ENCODE data around the gene BFSP2. TPM values are rescaled to one million over a fixed set of nuclear protein-coding genes. Genes with fewer than 3 reads are reported as not detected.
"Not testable (repeated sequence)": the region's sequence is repeated elsewhere in the genome, so short reads cannot be mapped to it uniquely, and the experiment has no call there.

BFSP2 gene
- total RNA-seq, 4 donors from 2014 or later = not detected

- no peak for DNase-seq
- Histone ChIP-seq H3K27ac (no peak overlapping the region), H3K9me3 (no peaks in the 10 kb centered on the region), H3K4me3 (replicated peaks in 1 of 3) (no peak overlapping the region), H3K4me1 (no peaks in the 10 kb centered on the region), H3K27me3 (no peaks in the 10 kb centered on the region), H3K36me3 (no peaks in the 10 kb centered on the region)
- WGBS, 2 donors = 83 to 84% methylated on average over 6 of the region's 6 CpGs
- TF ChIP-seq CTCF (IDR thresholded peaks at IDR 0.05) = no peak
- intact Hi-C loops (cut with DNase I) = no loop called here
Observed at GRCh38 chr3:133514418-133514817, 114.6 kb downstream of the BFSP2 start.

DNA sequence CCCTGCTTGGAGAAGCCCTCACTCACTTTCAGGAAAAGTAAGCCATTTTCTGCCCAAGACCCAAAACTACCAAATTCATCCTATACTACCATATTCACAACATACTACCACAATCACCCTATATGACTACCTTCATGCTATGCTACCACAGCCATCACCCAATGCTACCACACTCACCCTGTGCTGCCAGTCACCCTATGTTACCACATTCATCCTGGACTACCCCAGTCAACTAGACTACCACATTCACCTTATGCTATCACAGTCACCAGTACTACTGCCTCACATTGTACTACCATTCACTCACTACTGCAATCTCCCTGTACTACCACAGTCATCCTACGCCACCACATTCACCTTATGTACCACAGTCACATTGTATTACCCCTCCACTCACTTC is 115.3 kb downstream of the BFSP2 start:
- no peak overlapping the region for H3K27ac ChIP-seq
- 93 to 96% methylated on average over 1 of the region's 1 CpG for WGBS, 2 donors
- no peak overlapping the region for H3K4me3 ChIP-seq (replicated peaks in 1 of 3)
- intact Hi-C loops (cut with DNase I) = no loop called here
- H3K4me1 ChIP-seq = no peaks in the 10 kb centered on the region
- TF ChIP-seq CTCF (IDR thresholded peaks at IDR 0.05) = no peak
- no peak for TF ChIP-seq POLR2A (IDR thresholded peaks at IDR 0.05)
- no peaks in the 10 kb centered on the region for H3K27me3 ChIP-seq
- no peaks in the 10 kb centered on the region for H3K36me3 ChIP-seq
- H3K9me3 ChIP-seq = no peaks in the 10 kb centered on the region
- no peak for DNase-seq

- Histone ChIP-seq H3K27me3 (no peaks in the 10 kb centered on the region), H3K4me3 (replicated peaks in 1 of 3) (no peak overlapping the region), H3K4me1 (no peaks in the 10 kb centered on the region), H3K36me3 (no peaks in the 10 kb centered on the region), H3K27ac (no peak overlapping the region), H3K9me3 (no peaks in the 10 kb centered on the region)
- no peak for DNase-seq
- TF ChIP-seq POLR2A (IDR thresholded peaks at IDR 0.05) = no peak
- TF ChIP-seq CTCF (IDR thresholded peaks at IDR 0.05) = no peak
- intact Hi-C loops (cut with DNase I) = no loop called here
Observed at GRCh38 chr3:133520286-133520685, 120.4 kb downstream of the BFSP2 start.

DNA sequence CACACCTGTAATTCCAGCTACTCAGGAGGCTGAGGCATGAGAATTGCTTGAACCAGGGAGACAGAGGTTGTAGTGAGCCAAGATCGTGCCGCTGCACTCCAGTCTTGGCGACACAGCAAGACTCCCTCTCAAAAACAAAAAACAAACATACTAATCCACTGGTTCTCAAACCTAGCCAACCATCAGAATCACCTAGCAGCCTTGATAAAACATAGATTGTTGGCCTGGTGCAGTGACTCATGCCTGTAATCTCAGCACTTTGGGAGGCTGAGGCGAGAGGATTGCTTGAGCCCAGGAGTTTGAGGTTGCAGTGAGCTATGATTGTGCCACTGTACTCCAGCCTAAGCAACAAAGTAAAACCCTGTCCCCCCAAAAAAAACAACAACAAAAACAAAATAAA is 121.1 kb downstream of the BFSP2 start:
- intact Hi-C loops (cut with DNase I); H3K27me3 ChIP-seq; H3K4me1 ChIP-seq; H3K9me3 ChIP-seq; H3K27ac ChIP-seq; DNase-seq; H3K36me3 ChIP-seq; H3K4me3 ChIP-seq (replicated peaks in 1 of 3): not testable (repeated sequence)
- 77 to 82% methylated on average over 4 of the region's 4 CpGs for WGBS, 2 donors

DNA sequence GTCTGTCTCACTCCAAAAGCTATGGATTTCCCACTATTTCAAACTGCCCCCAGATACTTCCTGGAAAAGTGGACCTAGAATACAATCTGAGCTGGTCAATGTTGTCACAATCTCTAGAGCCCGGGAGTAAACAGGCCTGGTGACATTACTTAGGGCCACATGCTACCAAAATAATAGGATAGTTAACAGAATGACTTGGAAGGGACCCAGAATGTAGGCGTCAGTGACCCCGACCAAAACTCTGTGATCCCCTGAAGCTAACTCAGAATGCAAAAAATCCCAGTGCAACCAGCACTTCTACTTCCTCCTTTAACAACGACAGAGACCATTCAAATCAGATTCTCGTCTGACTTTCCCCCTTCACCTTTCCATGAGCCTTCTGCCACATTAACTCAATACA is 122.1 kb downstream of the BFSP2 start:
- TF ChIP-seq CTCF (IDR thresholded peaks at IDR 0.05) = no peak
- no peak for TF ChIP-seq POLR2A (IDR thresholded peaks at IDR 0.05)
- DNase-seq = no peak
- Histone ChIP-seq H3K4me1 (no peaks in the 10 kb centered on the region), H3K27me3 (no peaks in the 10 kb centered on the region), H3K27ac (no peak overlapping the region), H3K4me3 (replicated peaks in 1 of 3) (no peak overlapping the region), H3K36me3 (no peaks in the 10 kb centered on the region), H3K9me3 (no peaks in the 10 kb centered on the region)
- intact Hi-C loops (cut with DNase I) = no loop called here
- 47 to 62% methylated on average over 5 of the region's 5 CpGs for WGBS, 2 donors

DNA sequence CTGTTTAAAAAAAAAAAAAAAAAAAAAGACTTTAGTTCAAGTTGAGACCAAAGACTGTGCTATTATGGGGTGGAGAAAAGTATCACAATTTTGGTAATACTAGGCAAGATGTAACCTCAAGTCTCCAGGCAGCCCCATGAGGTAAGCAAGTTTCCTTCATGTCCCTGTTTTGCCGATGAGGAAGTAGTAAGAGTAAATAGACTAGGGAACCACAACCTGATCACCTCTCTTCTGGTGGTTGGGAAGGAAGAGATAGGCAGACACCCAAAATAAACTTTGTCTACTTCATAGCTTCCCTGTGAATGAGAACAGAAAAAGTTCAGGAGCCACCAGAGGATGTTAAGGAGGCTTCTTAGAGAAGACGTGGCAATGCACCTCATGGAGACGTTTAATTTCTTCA is 123.9 kb downstream of the BFSP2 start:
- DNase-seq; H3K9me3 ChIP-seq; H3K4me1 ChIP-seq; H3K4me3 ChIP-seq (replicated peaks in 1 of 3); intact Hi-C loops (cut with DNase I); H3K27me3 ChIP-seq; H3K27ac ChIP-seq; H3K36me3 ChIP-seq: not testable (repeated sequence)
- 75 to 81% methylated on average over 3 of the region's 3 CpGs for WGBS, 2 donors

Other genes starting within 250 kb of the BFSP2 start
- 100 to 1,000 TPM; 147 to 177 (median 166) TPM for gene CDV3, start 173.6 kb downstream of the BFSP2 start, total RNA-seq